IMR-90 (cell line): Measurements from ENCODE around the gene KLHL25. TPM values are rescaled to one million over a fixed set of nuclear protein-coding genes. Genes with fewer than 3 reads are reported as not detected.

Experiments used
- ATAC-seq: fragments of 200-7000 bp; cut with Tn5 transposase; 2 replicates; pipeline ENCODE4 v1.9.1; 2020; ENCODE audit warnings: low read depth, mild to moderate bottlenecking, moderate library complexity
- BruUV-seq: library from RNA; stranded (reverse); fragments of 400-500 nt; replicated peaks from 2 replicates; lab custom pipeline; 2021; lab: Mats Ljungman, UMichigan
- CTCF ChIA-PET: fragments of 300-600 bp; formaldehyde crosslinking; extraction: SDS; loops from one replicate; lab custom pipeline; 2021; ENCODE audit warnings: antibody characterized with exemption; lab: Yijun Ruan, JAX
- POLR2A ChIA-PET: fragments of 300-600 bp; sonication (Branson Sonifier 250); formaldehyde crosslinking; loops from one replicate; lab custom pipeline; 2022; ENCODE audit warnings: antibody characterized with exemption; ENCODE audit not compliant: unreplicated experiment; lab: Charles Lee
- DNase-seq: peaks from one replicate; pipeline ENCODE4 v3.0.0; 2013
- H2AFZ ChIP-seq: replicated peaks from 2 replicates; pipeline ENCODE3; 2013; ENCODE audit warnings: low read length, mild to moderate bottlenecking; ENCODE audit not compliant: poor library complexity
- H2AK5ac ChIP-seq: 2 replicates; pipeline ENCODE4 v1.6.1; 2013; ENCODE audit warnings: low read depth, low read length, inconsistent platforms
- H2AK9ac ChIP-seq: replicated peaks from 2 replicates; pipeline ENCODE3; 2013; ENCODE audit warnings: mild to moderate bottlenecking, low read depth, low read length, moderate library complexity; ENCODE audit not compliant: poor library complexity
- H2BK120ac ChIP-seq: 2 replicates; pipeline ENCODE4 v1.6.1; 2013; ENCODE audit warnings: low read depth, low read length, inconsistent platforms
- H2BK15ac ChIP-seq: 3 replicates; pipeline ENCODE4 v1.6.1; 2013; ENCODE audit warnings: low read depth, low read length, inconsistent platforms
- H2BK20ac ChIP-seq: 2 replicates; pipeline ENCODE4 v1.6.1; 2013; ENCODE audit warnings: low read depth, mild to moderate bottlenecking, inconsistent platforms, low read length, moderate library complexity
- H2BK5ac ChIP-seq: 2 replicates; pipeline ENCODE4 v1.6.1; 2013; ENCODE audit warnings: mild to moderate bottlenecking, low read depth, low read length, inconsistent platforms; ENCODE audit not compliant: poor library complexity, severe bottlenecking
- H3K14ac ChIP-seq: replicated peaks from 2 replicates; pipeline ENCODE4 v1.6.1; 2013; ENCODE audit warnings: low read depth, low read length, inconsistent platforms
- H3K18ac ChIP-seq: 2 replicates; pipeline ENCODE4 v1.6.1; 2013; ENCODE audit warnings: low read depth, low read length, control low read depth
- H3K23ac ChIP-seq: 2 replicates; pipeline ENCODE4 v1.6.1; 2013; ENCODE audit warnings: low read depth, low read length, inconsistent platforms
- H3K27ac ChIP-seq: 2 replicates; pipeline ENCODE4 v1.5.1; 2013; ENCODE audit warnings: mild to moderate bottlenecking, control low read depth, low read length; ENCODE audit not compliant: insufficient read depth
- H3K27me3 ChIP-seq: 2 replicates; pipeline ENCODE4 v1.6.1; 2013; ENCODE audit warnings: low read length; ENCODE audit not compliant: control insufficient read depth, insufficient read depth
- H3K36me3 ChIP-seq: 2 replicates; pipeline ENCODE4 v1.6.1; 2013; ENCODE audit warnings: low read length, mixed read lengths; ENCODE audit not compliant: control insufficient read depth, insufficient read depth
- H3K4ac ChIP-seq: 2 replicates; pipeline ENCODE4 v1.6.1; 2013; ENCODE audit warnings: low read depth, low read length, inconsistent platforms
- H3K4me1 ChIP-seq: 2 replicates; pipeline ENCODE4 v1.6.1; 2013; ENCODE audit warnings: low read length, mixed read lengths; ENCODE audit not compliant: control insufficient read depth, insufficient read depth
- H3K4me2 ChIP-seq: 2 replicates; pipeline ENCODE4 v1.6.1; 2013; ENCODE audit warnings: low read depth, mild to moderate bottlenecking, control low read depth, low read length, moderate library complexity
- H3K4me3 ChIP-seq: 2 replicates; pipeline ENCODE4 v1.5.1; 2013; ENCODE audit warnings: low read depth, mild to moderate bottlenecking, control low read depth, low read length, moderate library complexity; ENCODE audit not compliant: insufficient read depth
- H3K56ac ChIP-seq: 2 replicates; pipeline ENCODE4 v1.6.1; 2013; ENCODE audit warnings: low read length, inconsistent platforms; ENCODE audit not compliant: insufficient read depth; ENCODE audit errors: extremely low read depth
- H3K79me1 ChIP-seq, 2 experiments: 2 replicates each; pipeline ENCODE4 v1.6.1; 2013; ENCODE audit warnings: low read length in 2 of 2, inconsistent platforms in 1 of 2, low read depth in 1 of 2
- H3K9ac ChIP-seq: 2 replicates; pipeline ENCODE4 v1.6.1; 2013; ENCODE audit warnings: low read depth, low read length, control low read depth
- H3K9me1 ChIP-seq: 2 replicates; pipeline ENCODE4 v1.6.1; 2013; ENCODE audit warnings: low read length, inconsistent platforms; ENCODE audit not compliant: insufficient read depth
- H3K9me3 ChIP-seq: 2 replicates; pipeline ENCODE4 v1.6.1; 2013; ENCODE audit warnings: low read length; ENCODE audit not compliant: control insufficient read depth, insufficient read depth
- H4K20me1 ChIP-seq: 2 replicates; pipeline ENCODE4 v1.6.1; 2013; ENCODE audit warnings: low read length, inconsistent platforms; ENCODE audit not compliant: insufficient read depth
- H4K5ac ChIP-seq: 2 replicates; pipeline ENCODE4 v1.6.1; 2013; ENCODE audit warnings: mild to moderate bottlenecking, low read depth, low read length, control low read depth
- H4K8ac ChIP-seq, 2 experiments: 2 replicates each; pipeline ENCODE4 v1.6.1; 2013; ENCODE audit warnings: low read depth in 2 of 2, low read length in 2 of 2, control low read depth in 1 of 2, inconsistent platforms in 1 of 2
- H4K91ac ChIP-seq: 2 replicates; pipeline ENCODE4 v1.6.1; 2013; ENCODE audit warnings: low read depth, low read length, inconsistent platforms; ENCODE audit not compliant: insufficient read depth
- CEBPB ChIP-seq: IDR thresholded peaks from 2 replicates; pipeline ENCODE4 v1.6.1; 2012; ENCODE audit warnings: low read depth, low read length, improper control_type of control experiment
- CHD1 ChIP-seq: IDR thresholded peaks from 2 replicates; pipeline ENCODE4 v1.6.1; 2012; ENCODE audit warnings: low read depth, low read length, improper control_type of control experiment
- FOS ChIP-seq: fragments of 150-350 bp; IDR thresholded peaks from 2 replicates; pipeline ENCODE4 v1.6.1; 2016; ENCODE audit warnings: low read depth, low read length
- MAZ ChIP-seq: IDR thresholded peaks from 2 replicates; pipeline ENCODE4 v1.6.1; 2012; ENCODE audit warnings: low read depth, mild to moderate bottlenecking, low read length, improper control_type of control experiment, moderate library complexity, borderline replicate concordance
- MXI1 ChIP-seq: IDR thresholded peaks from 2 replicates; pipeline ENCODE4 v1.6.1; 2012; ENCODE audit warnings: low read depth, mild to moderate bottlenecking, low read length, moderate library complexity, borderline replicate concordance
- NFE2L2 ChIP-seq: fragments of 150-350 bp; IDR thresholded peaks from 2 replicates; pipeline ENCODE4 v1.6.1; 2016; ENCODE audit warnings: low read depth, mild to moderate bottlenecking, low read length
- POLR2A ChIP-seq: IDR thresholded peaks from 2 replicates; pipeline ENCODE4 v1.6.1; 2012; ENCODE audit warnings: mild to moderate bottlenecking, low read depth, low read length
- RAD21 ChIP-seq: IDR thresholded peaks from 2 replicates; pipeline ENCODE4 v1.6.1; 2012; ENCODE audit warnings: low read length, improper control_type of control experiment
- RCOR1 ChIP-seq: IDR thresholded peaks from 2 replicates; pipeline ENCODE4 v1.6.1; 2012; ENCODE audit warnings: mild to moderate bottlenecking, low read length, improper control_type of control experiment; ENCODE audit not compliant: insufficient replicate concordance
- RFX5 ChIP-seq: IDR thresholded peaks from 2 replicates; pipeline ENCODE4 v1.8.0; 2012; ENCODE audit warnings: low read depth, mild to moderate bottlenecking, low read length, moderate library complexity
- SMC3 ChIP-seq: fragments of 150-350 bp; IDR thresholded peaks from 2 replicates; pipeline ENCODE4 v1.6.1; 2016; ENCODE audit warnings: low read depth, mild to moderate bottlenecking, antibody characterized with exemption, low read length, moderate library complexity
- WGBS, 2 experiments: methylation state at CpG; one replicate each; pipeline versions ENCODE4 v1.1.5 to v1.1.7; 2013; ENCODE audit warnings: missing lambda C conversion rate in 2 of 2; ENCODE audit not compliant: insufficient read length in 1 of 2; ENCODE audit errors: extremely low coverage in 2 of 2; 5-methylcytosine and 5-hydroxymethylcytosine counted together
- dilution Hi-C: fragments of 300-500 bp; cut with HindIII; formaldehyde crosslinking; loops from one replicate; pipeline ENCODE4 v1.14.3; 2018; ENCODE audit warnings: low sequenced_read_pairs; ENCODE audit not compliant: unreplicated experiment
- in situ Hi-C: fragments of 300-500 bp; cut with MboI; formaldehyde crosslinking; loops from 3 replicates; pipeline ENCODE4 v1.14.3; 2019; ENCODE audit warnings: low sequenced_read_pairs, inconsistent platforms, mixed read lengths
- intact Hi-C: fragments of 100-400 bp; cut with micrococcal nuclease; formaldehyde crosslinking; loops from 2 replicates; pipeline ENCODE4 v1.10.0; 2022
- polyA plus RNA-seq, 3 experiments: library from polyadenylated mRNA; depleted of rRNA; stranded (reverse); fragments of >200 nt; gene quantifications; 2 replicates each; pipeline ENCODE4 v1.2.3, GENCODE V29; 2012; ENCODE audit warnings: low replicate concordance in 1 of 3
- total RNA-seq: library from RNA; depleted of rRNA; stranded (reverse); fragments of >200 nt; gene quantifications from 2 replicates; pipeline ENCODE4 v1.2.3, GENCODE V29; 2012
- TF ChIP-seq, protein P1 (sequence below): fragments of 150-350 bp; IDR thresholded peaks from 2 replicates; pipeline ENCODE4 v1.6.1; 2016; ENCODE audit warnings: low read depth, mild to moderate bottlenecking, low read length, moderate library complexity, borderline replicate concordance
- TF ChIP-seq, protein P2 (sequence below): fragments of 150-350 bp; IDR thresholded peaks from 2 replicates; pipeline ENCODE4 v1.6.1; 2017; ENCODE audit warnings: mild to moderate bottlenecking, antibody characterized with exemption, low read length, low read depth

Gene KLHL25
- total and polyA plus RNA-seq, 2 of the 4 experiments (the other 2 are of a cell fraction), result 2.7 to 5.6 TPM

DNA sequence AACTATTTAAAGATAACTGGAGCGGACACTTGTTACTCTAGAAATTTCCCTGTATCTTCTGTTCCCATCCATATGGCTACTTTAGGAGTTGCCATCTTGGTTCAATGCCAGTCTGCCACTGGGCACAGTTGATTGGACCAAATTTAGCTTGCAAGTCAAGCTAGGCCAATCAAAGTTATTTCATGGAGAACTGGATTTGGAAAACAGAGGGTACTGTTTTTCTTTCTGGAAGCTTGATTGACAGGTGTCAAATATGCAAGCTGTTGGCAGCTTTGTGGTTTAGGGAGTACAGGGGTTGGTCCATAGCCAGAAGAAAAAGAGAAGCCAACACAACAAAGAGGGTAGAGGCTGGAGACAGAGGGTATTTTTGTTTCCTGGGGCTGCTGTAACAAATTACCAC lies 33.4 kb upstream of the KLHL25 start:
- no peak for DNase-seq
- H3K9me1 ChIP-seq, result no peaks in the 10 kb centered on the region
- H3K4me3 ChIP-seq, result no peak overlapping the region
- H3K14ac ChIP-seq, result no peak overlapping the region
- H3K9ac ChIP-seq, result no peak overlapping the region
- H3K9me3 ChIP-seq, result no peaks in the 10 kb centered on the region
- H2AK5ac ChIP-seq, result no peak overlapping the region
- BruUV-seq, result no TSS peak
- no peaks in the 10 kb centered on the region for H3K79me1 ChIP-seq
- no peak for TF ChIP-seq POLR2A
- no peak for TF ChIP-seq MXI1
- no peak for TF ChIP-seq RAD21
- no peak for TF ChIP-seq CEBPB
- TF ChIP-seq SMC3, result no peak
- no peak for TF ChIP-seq MAZ
- TF ChIP-seq, protein P1, sequence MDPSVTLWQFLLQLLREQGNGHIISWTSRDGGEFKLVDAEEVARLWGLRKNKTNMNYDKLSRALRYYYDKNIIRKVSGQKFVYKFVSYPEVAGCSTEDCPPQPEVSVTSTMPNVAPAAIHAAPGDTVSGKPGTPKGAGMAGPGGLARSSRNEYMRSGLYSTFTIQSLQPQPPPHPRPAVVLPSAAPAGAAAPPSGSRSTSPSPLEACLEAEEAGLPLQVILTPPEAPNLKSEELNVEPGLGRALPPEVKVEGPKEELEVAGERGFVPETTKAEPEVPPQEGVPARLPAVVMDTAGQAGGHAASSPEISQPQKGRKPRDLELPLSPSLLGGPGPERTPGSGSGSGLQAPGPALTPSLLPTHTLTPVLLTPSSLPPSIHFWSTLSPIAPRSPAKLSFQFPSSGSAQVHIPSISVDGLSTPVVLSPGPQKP, result no peak
- TF ChIP-seq RCOR1, result no peak
- no peak for TF ChIP-seq FOS
- TF ChIP-seq, protein P2, sequence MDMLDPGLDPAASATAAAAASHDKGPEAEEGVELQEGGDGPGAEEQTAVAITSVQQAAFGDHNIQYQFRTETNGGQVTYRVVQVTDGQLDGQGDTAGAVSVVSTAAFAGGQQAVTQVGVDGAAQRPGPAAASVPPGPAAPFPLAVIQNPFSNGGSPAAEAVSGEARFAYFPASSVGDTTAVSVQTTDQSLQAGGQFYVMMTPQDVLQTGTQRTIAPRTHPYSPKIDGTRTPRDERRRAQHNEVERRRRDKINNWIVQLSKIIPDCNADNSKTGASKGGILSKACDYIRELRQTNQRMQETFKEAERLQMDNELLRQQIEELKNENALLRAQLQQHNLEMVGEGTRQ, result no peak
- TF ChIP-seq NFE2L2, result no peak
- no peak for TF ChIP-seq RFX5
- TF ChIP-seq CHD1, result no peak
- no peak overlapping the region for H3K4me2 ChIP-seq
- intact Hi-C loops, result no loop called here
- in situ Hi-C loops, result no loop called here
- H2BK120ac ChIP-seq, result no peak overlapping the region
- dilution Hi-C loops, result no loop called here
- no peak overlapping the region for H2BK15ac ChIP-seq
- no peak overlapping the region for H3K18ac ChIP-seq
- ChIA-PET CTCF (no interaction called here), POLR2A (no interaction called here)
- ATAC-seq, result no peak
- H2AFZ ChIP-seq, result no peak overlapping the region
- no peak overlapping the region for H3K23ac ChIP-seq
- H2BK20ac ChIP-seq, result no peak overlapping the region
- no peaks in the 10 kb centered on the region for H3K4me1 ChIP-seq
- no peak overlapping the region for H4K91ac ChIP-seq
- H4K20me1 ChIP-seq, result no peaks in the 10 kb centered on the region
- no peak overlapping the region for H2BK5ac ChIP-seq
- H3K27ac ChIP-seq, result no peak overlapping the region
- H3K36me3 ChIP-seq, result no peaks in the 10 kb centered on the region
- H4K8ac ChIP-seq, result no peak overlapping the region
- no peak overlapping the region for H2AK9ac ChIP-seq
- H4K5ac ChIP-seq, result no peak overlapping the region
- no peak overlapping the region for H3K4ac ChIP-seq
- no peak overlapping the region for H3K56ac ChIP-seq
- peaks cover 11% of the 10 kb centered on the region for H3K27me3 ChIP-seq
- no CpG with 5 or more reads among the region's 1 CpG for WGBS, 2 experiments
